Esophagus muscularis mucosa (tissue), 4 donors: ENCODE data around the gene MCF2L2. TPM values are rescaled to one million over a fixed set of nuclear protein-coding genes. Genes with fewer than 3 reads are reported as not detected.

Experiments
- DNase-seq: peaks from one replicate; pipeline ENCODE4 v3.0.0-alpha.2; 2017; ENCODE audit errors: extremely low spot score
- H3K27ac ChIP-seq, 4 donors: fragments of 200-600 bp; sonication (generic); replicated peaks in 1 of 4; 1 replicate in 3 of 4; 2 replicates in 1 of 4; pipeline ENCODE4 v1.5.1; 2016 to 2019; ENCODE audit warnings: mild to moderate bottlenecking in 1 of 4
- H3K27me3 ChIP-seq, 4 donors: fragments of 200-600 bp; sonication (generic); one replicate each; pipeline versions ENCODE4 v1.5.1 to v1.6.0; 2016 to 2019
- H3K36me3 ChIP-seq, 4 donors: fragments of 200-600 bp; sonication (generic); one replicate each; pipeline ENCODE4 v1.5.1; 2016 to 2019
- H3K4me1 ChIP-seq, 4 donors: fragments of 200-600 bp; sonication (generic); one replicate each; pipeline ENCODE4 v1.5.1; 2016 to 2019
- H3K4me3 ChIP-seq, 4 donors: fragments of 200-600 bp; sonication (generic); 1 replicate in 2 of 4; 2 replicates in 2 of 4; pipeline ENCODE4 v1.5.1; 2016 to 2019; ENCODE audit warnings: mild to moderate bottlenecking in 4 of 4, moderate library complexity in 1 of 4
- H3K9me3 ChIP-seq, 4 donors: fragments of 200-600 bp; sonication (generic); 1 replicate in 3 of 4; 2 replicates in 1 of 4; pipeline ENCODE4 v1.5.1; 2016 to 2019
- CTCF ChIP-seq, 3 experiments: fragments of 200-600 bp in 2 of 3; fragments of 450-650 bp in 1 of 3; sonication (generic) in 2 of 3; IDR thresholded peaks; one replicate each; pipeline ENCODE4 v1.5.1; 2017 to 2019; ENCODE audit warnings: antibody characterized with exemption in 3 of 3, mild to moderate bottlenecking in 2 of 3, moderate library complexity in 1 of 3
- EP300 ChIP-seq: sonication (generic); formaldehyde crosslinking; IDR thresholded peaks from one replicate; pipeline ENCODE4 v1.6.1; 2017; ENCODE audit warnings: antibody characterized with exemption
- POLR2A ChIP-seq: fragments of 450-650 bp; IDR thresholded peaks from one replicate; pipeline ENCODE4 v1.6.1; 2017; ENCODE audit warnings: antibody characterized with exemption, moderate library complexity, mild to moderate bottlenecking, low read depth
- POLR2AphosphoS5 ChIP-seq, 2 donors: sonication (generic); formaldehyde crosslinking; IDR thresholded peaks; one replicate each; pipeline ENCODE4 v1.6.1; 2017; ENCODE audit warnings: antibody characterized with exemption in 2 of 2
- WGBS: methylation state at CpG from one replicate; pipeline ENCODE4 v1.1.5; 2018; 5-methylcytosine and 5-hydroxymethylcytosine counted together
- intact Hi-C: fragments of 100-400 bp; cut with DNase I; formaldehyde crosslinking; loops from one replicate; pipeline ENCODE4 v1.15.1; 2023
- total RNA-seq, 4 donors: library from RNA; depleted of rRNA; stranded (reverse); fragments of >200 nt; gene quantifications; one replicate each; pipeline versions ENCODE4 v1.1.0 to v1.2.1, GENCODE V29; 2016

MCF2L2 gene
- total RNA-seq, 4 donors from 2014 or later, result 0.99 to 3.3 (median 1.3) TPM

GRCh38 chr3:183261151-183261724, 167.2 kb downstream of the MCF2L2 start:
- Histone ChIP-seq H3K4me1 (peaks cover 0 to 14% (median 8%) of the 10 kb centered on the region in 4 donors), H3K36me3 (no peaks in the 10 kb centered on the region), H3K9me3 (no peaks in the 10 kb centered on the region), H3K27ac (no peak overlapping the region), H3K27me3 (no peaks in the 10 kb centered on the region), H3K4me3 (no peak overlapping the region)
- TF ChIP-seq POLR2A (no peak), CTCF (IDR thresholded peaks at IDR 0.05) (no peak), EP300 (no peak), POLR2AphosphoS5 (IDR thresholded peaks at IDR 0.05) (no peak)
- no peak for DNase-seq
- intact Hi-C loops, result no loop called here
- 80% methylated on average over 5 of the region's 5 CpGs for WGBS

GRCh38 chr3:183260167-183260904, 168.1 kb downstream of the MCF2L2 start:
- Histone ChIP-seq H3K27ac (peak overlapping the region in 1 of 4 donors; percentile 11), H3K4me1 (peaks cover 0 to 15% (median 8%) of the 10 kb centered on the region in 4 donors), H3K4me3 (no peak overlapping the region), H3K27me3 (no peaks in the 10 kb centered on the region), H3K36me3 (no peaks in the 10 kb centered on the region), H3K9me3 (no peaks in the 10 kb centered on the region)
- 65% methylated on average over 7 of the region's 7 CpGs for WGBS
- TF ChIP-seq POLR2A, result no peak
- TF ChIP-seq EP300, result no peak
- TF ChIP-seq CTCF (IDR thresholded peaks at IDR 0.05), result no peak
- TF ChIP-seq POLR2AphosphoS5 (IDR thresholded peaks at IDR 0.05), result no peak
- intact Hi-C loops, result no loop called here
- DNase-seq, result no peak

GRCh38 chr3:183259621-183260020, 168.8 kb downstream of the MCF2L2 start:
- Histone ChIP-seq H3K27ac (peak overlapping the region in 2 of 4 donors; percentile 11 to 16), H3K9me3 (no peaks in the 10 kb centered on the region), H3K27me3 (no peaks in the 10 kb centered on the region), H3K36me3 (no peaks in the 10 kb centered on the region), H3K4me1 (peaks cover 0 to 20% (median 12%) of the 10 kb centered on the region in 4 donors), H3K4me3 (no peak overlapping the region)
- DNase-seq, result no peak
- intact Hi-C loops, result loop anchor here (5.0 to 10.0 kb wide), 2 partner anchors 33 to 135 kb away; no protein-coding TSS in a partner anchor
- TF ChIP-seq EP300, result no peak
- 80% methylated on average over 2 of the region's 2 CpGs for WGBS

- H3K27ac ChIP-seq, result peak overlapping the region in 2 of 4 donors; percentile 11 to 16
- H3K9me3 ChIP-seq, result no peaks in the 10 kb centered on the region
- no peak overlapping the region for H3K4me3 ChIP-seq
- H3K4me1 ChIP-seq, result peaks cover 0 to 23% (median 15%) of the 10 kb centered on the region in 4 donors
- no peaks in the 10 kb centered on the region for H3K27me3 ChIP-seq
- no peak for TF ChIP-seq CTCF (IDR thresholded peaks at IDR 0.05)
- no peak for TF ChIP-seq EP300
- no peak for TF ChIP-seq POLR2AphosphoS5 (IDR thresholded peaks at IDR 0.05)
- TF ChIP-seq POLR2A, result no peak
- 72% methylated on average over 3 of the region's 3 CpGs for WGBS
- intact Hi-C loops, result loop anchor here (5.0 to 10.0 kb wide), 2 partner anchors 33 to 134 kb away; no protein-coding TSS in a partner anchor
- DNase-seq, result no peak
- no peaks in the 10 kb centered on the region for H3K36me3 ChIP-seq
Measured at GRCh38 chr3:183259087-183259486, 169.3 kb downstream of the MCF2L2 start.

- WGBS, result 91% methylated on average over 4 of the region's 4 CpGs
Measured at GRCh38 chr3:183255348-183255730, 173.1 kb downstream of the MCF2L2 start.

More at GRCh38 chr3:183255348-183255730, 173.1 kb downstream of the MCF2L2 start:
- H3K36me3 ChIP-seq, result no peaks in the 10 kb centered on the region
- peak overlapping the region in 1 of 4 donors; percentile 92 for H3K27ac ChIP-seq
- TF ChIP-seq POLR2A (no peak), CTCF (IDR thresholded peaks at IDR 0.05) (no peak), EP300 (no peak), POLR2AphosphoS5 (IDR thresholded peaks at IDR 0.05) (no peak)
- no peak for DNase-seq
- peak overlapping the region in 2 of 4 donors; percentile 86 to 88 for H3K4me3 ChIP-seq
- no peaks in the 10 kb centered on the region for H3K9me3 ChIP-seq
- intact Hi-C loops, result loop anchor here (5.0 to 10.0 kb wide), 2 partner anchors 37 to 131 kb away; no protein-coding TSS in a partner anchor
- H3K4me1 ChIP-seq, result peaks cover 0 to 32% (median 21%) of the 10 kb centered on the region in 4 donors
- H3K27me3 ChIP-seq, result no peaks in the 10 kb centered on the region
